Subcutaneous abdominal adipose tissue (tissue), 5 donors: ENCODE data around the gene HLA-DMA.

Experiments used
- H3K27ac ChIP-seq: one replicate; pipeline ENCODE4 v1.7.0; 2013; ENCODE audit warnings: low read depth, mild to moderate bottlenecking, inconsistent platforms, low read length, moderate library complexity
- H3K27me3 ChIP-seq, 5 donors: one replicate each; pipeline ENCODE4 v1.7.0; 2013; ENCODE audit warnings: low read length in 5 of 5, inconsistent platforms in 1 of 5; ENCODE audit not compliant: control insufficient read depth in 5 of 5, insufficient read depth in 4 of 5
- H3K36me3 ChIP-seq, 5 donors: one replicate each; pipeline ENCODE4 v1.7.0; 2013; ENCODE audit warnings: low read length in 5 of 5; ENCODE audit not compliant: control insufficient read depth in 5 of 5, insufficient read depth in 5 of 5
- H3K4me1 ChIP-seq, 5 donors: one replicate each; pipeline ENCODE4 v1.7.0; 2013; ENCODE audit warnings: low read length in 5 of 5, mild to moderate bottlenecking in 3 of 5, moderate library complexity in 1 of 5; ENCODE audit not compliant: control insufficient read depth in 5 of 5, insufficient read depth in 5 of 5
- H3K4me3 ChIP-seq, 5 donors: one replicate each; pipeline ENCODE4 v1.7.0; 2013; ENCODE audit warnings: low read length in 5 of 5, low read depth in 1 of 5
- H3K9ac ChIP-seq, 5 donors: one replicate each; pipeline ENCODE4 v1.7.0; 2013; ENCODE audit warnings: low read length in 5 of 5, mild to moderate bottlenecking in 4 of 5, moderate library complexity in 3 of 5
- H3K9me3 ChIP-seq, 5 donors: one replicate each; pipeline ENCODE4 v1.7.0; 2013; ENCODE audit warnings: low read length in 5 of 5; ENCODE audit not compliant: control insufficient read depth in 5 of 5
- donor health status: healthy.
- donor health status: healthy.
- donor health status: healthy.
- donor health status: healthy.
- donor health status: healthy.

HLA-DMA gene

GRCh38 chr6:32974541-32975308 is 21.8 kb upstream of the HLA-DMA start:
- Histone ChIP-seq H3K9ac (peak overlapping the region; percentile 85 to 93 (median 87)), H3K27me3 (peaks cover 0 to 2% (median 0%) of the 10 kb centered on the region in 5 donors), H3K9me3 (no peaks in the 10 kb centered on the region), H3K4me1 (peaks cover 17 to 62% (median 53%) of the 10 kb centered on the region in 5 donors), H3K27ac (peak overlapping the region; percentile 100), H3K4me3 (peak overlapping the region; percentile 95 to 99 (median 97)), H3K36me3 (peaks cover 22 to 68% (median 60%) of the 10 kb centered on the region in 5 donors)

- H3K4me3 ChIP-seq = peak overlapping the region; percentile 95 to 99 (median 97)
- no peaks in the 10 kb centered on the region for H3K9me3 ChIP-seq
- peak overlapping the region; percentile 100 for H3K27ac ChIP-seq
- H3K27me3 ChIP-seq = peaks cover 0 to 2% (median 0%) of the 10 kb centered on the region in 5 donors
- peak overlapping the region; percentile 85 to 93 (median 87) for H3K9ac ChIP-seq
- H3K36me3 ChIP-seq = peaks cover 18 to 60% (median 52%) of the 10 kb centered on the region in 5 donors
- peaks cover 19 to 69% (median 58%) of the 10 kb centered on the region in 5 donors for H3K4me1 ChIP-seq
These were observed 21.1 kb upstream of the HLA-DMA start for GRCh38 chr6:32974016-32974333.

GRCh38 chr6:32973144-32974015 is 20.5 kb upstream of the HLA-DMA start:
- Histone ChIP-seq H3K27ac (peak overlapping the region; percentile 100), H3K9ac (peak overlapping the region; percentile 85 to 93 (median 87)), H3K9me3 (no peaks in the 10 kb centered on the region), H3K36me3 (peaks cover 18 to 54% (median 47%) of the 10 kb centered on the region in 5 donors), H3K4me1 (peaks cover 19 to 65% (median 56%) of the 10 kb centered on the region in 5 donors), H3K4me3 (peak overlapping the region; percentile 95 to 99 (median 97)), H3K27me3 (peaks cover 0 to 2% (median 0%) of the 10 kb centered on the region in 5 donors)

GRCh38 chr6:32972353-32973143 is 19.7 kb upstream of the HLA-DMA start:
- Histone ChIP-seq H3K36me3 (peaks cover 14 to 46% (median 38%) of the 10 kb centered on the region in 5 donors), H3K4me3 (peak overlapping the region; percentile 95 to 99 (median 97)), H3K9me3 (no peaks in the 10 kb centered on the region), H3K27me3 (peaks cover 0 to 2% (median 0%) of the 10 kb centered on the region in 5 donors), H3K27ac (peak overlapping the region; percentile 100), H3K9ac (peak overlapping the region; percentile 86 to 99 (median 89)), H3K4me1 (peaks cover 19 to 64% (median 55%) of the 10 kb centered on the region in 5 donors)

GRCh38 chr6:32971581-32972352 is 18.9 kb upstream of the HLA-DMA start:
- Histone ChIP-seq H3K4me3 (peak overlapping the region; percentile 97 to 99 (median 99)), H3K9me3 (no peaks in the 10 kb centered on the region), H3K4me1 (peaks cover 17 to 64% (median 55%) of the 10 kb centered on the region in 5 donors), H3K36me3 (peaks cover 9 to 38% (median 30%) of the 10 kb centered on the region in 5 donors), H3K27me3 (peaks cover 0 to 2% (median 0%) of the 10 kb centered on the region in 5 donors), H3K9ac (peak overlapping the region; percentile 98 to 100 (median 98)), H3K27ac (peak overlapping the region; percentile 100)

- H3K4me1 ChIP-seq = peaks cover 17 to 64% (median 55%) of the 10 kb centered on the region in 5 donors
- peaks cover 0 to 2% (median 0%) of the 10 kb centered on the region in 5 donors for H3K27me3 ChIP-seq
- peak overlapping the region; percentile 97 to 99 (median 99) for H3K4me3 ChIP-seq
- H3K9me3 ChIP-seq = no peaks in the 10 kb centered on the region
- H3K36me3 ChIP-seq = peaks cover 9 to 33% (median 25%) of the 10 kb centered on the region in 5 donors
- peak overlapping the region; percentile 98 to 100 (median 98) for H3K9ac ChIP-seq
- peak overlapping the region; percentile 100 for H3K27ac ChIP-seq
These were observed 18.3 kb upstream of the HLA-DMA start for GRCh38 chr6:32971242-32971580.

GRCh38 chr6:32970413-32971241 is 17.7 kb upstream of the HLA-DMA start:
- Histone ChIP-seq H3K4me3 (peak overlapping the region; percentile 97 to 99 (median 99)), H3K9ac (peak overlapping the region; percentile 99 to 100 (median 99)), H3K27me3 (peaks cover 0 to 2% (median 0%) of the 10 kb centered on the region in 5 donors), H3K9me3 (no peaks in the 10 kb centered on the region), H3K27ac (peak overlapping the region; percentile 100), H3K4me1 (peaks cover 18 to 64% (median 54%) of the 10 kb centered on the region in 5 donors), H3K36me3 (peaks cover 4 to 27% (median 19%) of the 10 kb centered on the region in 5 donors)

GRCh38 chr6:32969685-32970412 is 17.0 kb upstream of the HLA-DMA start:
- H3K27ac ChIP-seq = peak overlapping the region; percentile 100
- peaks cover 17 to 58% (median 48%) of the 10 kb centered on the region in 5 donors for H3K4me1 ChIP-seq
- peak overlapping the region; percentile 99 to 100 (median 99) for H3K9ac ChIP-seq
- H3K27me3 ChIP-seq = peaks cover 0 to 2% (median 0%) of the 10 kb centered on the region in 5 donors
- H3K9me3 ChIP-seq = no peaks in the 10 kb centered on the region
- peak overlapping the region; percentile 91 to 99 (median 98) for H3K4me3 ChIP-seq
- H3K36me3 ChIP-seq = peaks cover 0 to 19% (median 11%) of the 10 kb centered on the region in 5 donors
